ENCODE results near the gene SLC29A1. TPM values are rescaled to one million over a fixed set of nuclear protein-coding genes. Genes with fewer than 3 reads are reported as not detected.
"Not testable (repeated sequence)": the region's sequence is repeated elsewhere in the genome, so short reads cannot be mapped to it uniquely, and the experiment has no call there.

SLC29A1 gene
- total RNA-seq = 1 to 10 TPM; 1.3 to 2.3 TPM
- 1 to 10 TPM; 2.0 to 2.6 (median 2.5) TPM for polyA plus RNA-seq
- total RNA-seq = 0.49 to 89.4 (median 1.7) reads per million in 6 experiments

DNA sequence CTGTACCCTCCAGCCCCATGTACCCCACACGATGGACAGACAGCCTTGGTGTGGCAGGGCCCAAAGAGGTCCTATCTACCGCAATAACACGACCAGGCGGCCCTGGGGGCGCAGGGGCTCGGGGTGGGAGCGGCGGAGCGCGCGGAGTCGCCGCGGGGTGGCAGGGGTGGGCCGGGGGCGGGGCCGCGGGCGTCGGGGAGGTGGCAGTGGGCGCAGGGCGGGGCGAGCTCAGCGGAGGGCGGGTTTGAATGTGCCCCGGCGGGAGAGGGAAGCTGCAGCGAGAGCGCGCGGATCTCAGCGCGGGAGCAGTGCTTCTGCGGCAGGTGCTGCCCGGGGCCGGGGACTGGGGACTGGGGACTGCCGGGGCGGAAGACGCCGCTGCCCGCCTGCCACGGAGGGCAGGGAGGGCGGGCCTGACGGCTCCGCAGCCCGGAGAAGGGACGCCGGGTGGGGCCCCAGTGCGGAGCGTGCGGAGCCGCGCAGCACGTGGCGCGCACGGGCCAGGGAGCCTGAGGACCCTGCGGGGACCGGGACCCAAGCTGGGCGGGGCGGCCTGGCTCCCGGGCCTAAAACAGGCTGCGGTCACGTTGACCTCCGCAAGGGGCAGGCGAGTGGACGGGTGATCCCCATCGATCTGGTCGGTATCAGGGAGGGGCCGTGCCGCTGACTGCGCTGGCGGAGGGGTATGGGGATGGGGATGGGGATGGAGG lies at the start of gene SLC29A1:
Gene SLC29A1, plus strand, starts transcription at position 277 of the 710 bp plus-strand sequence. CDS start 3,719 bp downstream, outside the sequence.
- H3K9me3 Mint-ChIP-seq = no peaks in the 10 kb centered on the region
- DNase-seq = peak; percentile 70 to 89 (median 78)
- POLR2A ChIA-PET = interaction anchor here (0.6 to 5.4 kb wide), 5 partner anchors 11 to 45 kb away, joined by 3 to 47 read pairs (median 4); partner anchors contain the start of gene HSP90AB1
- ATAC-seq = peak; percentile 80 to 82
- H3K27me3 Mint-ChIP-seq = peaks cover 0 to 2% (median 0%) of the 10 kb centered on the region in 5 donors
- peaks cover 14 to 36% (median 33%) of the 10 kb centered on the region in 4 donors for H3K4me1 Mint-ChIP-seq
- H3K4me3 Mint-ChIP-seq = peak within 1 kb of the TSS; percentile 78 to 93 (median 85)
- no peaks in the 10 kb centered on the region for H3K36me3 Mint-ChIP-seq
- H3K27ac Mint-ChIP-seq = peak within 1 kb of the TSS in 6 of 10 donors; percentile 9 to 85 (median 58)

DNA sequence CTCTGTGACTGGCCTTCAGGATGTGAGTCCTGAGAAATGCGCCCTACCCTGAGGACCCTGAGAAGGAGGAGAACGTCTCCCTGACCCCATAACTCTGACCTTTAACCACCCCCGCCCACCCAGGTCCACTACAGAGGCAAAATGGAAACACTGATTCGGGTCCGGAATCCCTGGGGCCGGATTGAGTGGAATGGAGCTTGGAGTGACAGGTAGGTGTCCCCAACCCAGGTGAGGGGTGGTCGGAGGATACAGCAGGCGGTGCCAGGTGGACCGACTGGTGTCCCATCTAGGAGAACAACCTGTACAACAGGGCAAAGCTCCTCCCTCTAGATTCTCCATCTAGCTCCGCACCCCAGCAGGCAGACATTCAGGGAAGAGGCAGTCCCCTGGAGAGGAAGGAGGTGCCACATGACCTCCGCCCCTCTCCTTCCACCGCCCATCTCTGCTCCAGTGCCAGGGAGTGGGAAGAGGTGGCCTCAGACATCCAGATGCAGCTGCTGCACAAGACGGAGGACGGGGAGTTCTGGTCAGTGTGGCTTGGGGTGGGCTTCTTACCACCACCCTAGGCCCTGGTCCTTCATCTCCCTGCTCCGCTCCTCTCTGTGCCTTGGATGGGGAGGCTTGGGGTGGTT lies 47.1 kb upstream of the SLC29A1 start:
- Mint-ChIP-seq H3K27ac (peak overlapping the region in 6 of 10 donors; percentile 1 to 76 (median 66)), H3K9me3 (no peaks in the 10 kb centered on the region), H3K27me3 (peaks cover 0 to 3% (median 0%) of the 10 kb centered on the region in 5 donors), H3K4me1 (peaks cover 10 to 27% (median 19%) of the 10 kb centered on the region in 4 donors), H3K36me3 (no peaks in the 10 kb centered on the region), H3K4me3 (peak overlapping the region; percentile 11 to 88 (median 72))
- DNase-seq = peak in 1 of 10 donors; percentile 52
- no peak for ATAC-seq
- POLR2A ChIA-PET = no interaction called here

DNA sequence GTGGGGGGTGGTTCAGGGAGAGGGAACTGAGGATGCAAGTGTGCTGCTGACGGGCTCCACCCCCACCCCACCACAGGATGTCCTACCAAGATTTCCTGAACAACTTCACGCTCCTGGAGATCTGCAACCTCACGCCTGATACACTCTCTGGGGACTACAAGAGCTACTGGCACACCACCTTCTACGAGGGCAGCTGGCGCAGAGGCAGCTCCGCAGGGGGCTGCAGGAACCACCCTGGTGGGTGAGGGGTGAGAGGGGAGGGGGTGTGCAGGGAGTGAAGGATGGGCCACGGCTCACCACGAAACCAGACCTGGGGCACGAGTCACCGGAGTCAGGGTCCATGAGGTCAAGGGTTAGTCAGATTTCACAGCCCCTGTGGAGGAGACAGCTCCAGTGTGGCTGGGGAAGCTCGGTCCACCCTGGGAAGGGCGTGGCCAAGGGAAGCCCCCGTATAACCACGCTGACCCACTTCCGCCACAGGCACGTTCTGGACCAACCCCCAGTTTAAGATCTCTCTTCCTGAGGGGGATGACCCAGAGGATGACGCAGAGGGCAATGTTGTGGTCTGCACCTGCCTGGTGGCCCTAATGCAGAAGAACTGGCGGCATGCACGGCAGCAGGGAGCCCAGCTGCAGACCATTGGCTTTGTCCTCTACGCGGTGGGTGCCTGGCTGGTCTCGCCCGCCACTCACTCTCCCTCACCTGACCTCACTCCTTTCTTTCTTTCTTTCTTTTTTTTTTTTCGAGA lies 46.5 kb upstream of the SLC29A1 start:
- POLR2A ChIA-PET = no interaction called here
- ATAC-seq = peak; percentile 65 to 82
- H3K27ac Mint-ChIP-seq = peak overlapping the region in 8 of 10 donors; percentile 9 to 87 (median 66)
- DNase-seq = peak in 9 of 10 donors; percentile 20 to 74 (median 45)
- no peaks in the 10 kb centered on the region for H3K9me3 Mint-ChIP-seq
- peak overlapping the region; percentile 56 to 88 (median 72) for H3K4me3 Mint-ChIP-seq
- H3K36me3 Mint-ChIP-seq = no peaks in the 10 kb centered on the region
- H3K27me3 Mint-ChIP-seq = peaks cover 0 to 3% (median 0%) of the 10 kb centered on the region in 5 donors
- H3K4me1 Mint-ChIP-seq = peaks cover 10 to 25% (median 19%) of the 10 kb centered on the region in 4 donors

DNA sequence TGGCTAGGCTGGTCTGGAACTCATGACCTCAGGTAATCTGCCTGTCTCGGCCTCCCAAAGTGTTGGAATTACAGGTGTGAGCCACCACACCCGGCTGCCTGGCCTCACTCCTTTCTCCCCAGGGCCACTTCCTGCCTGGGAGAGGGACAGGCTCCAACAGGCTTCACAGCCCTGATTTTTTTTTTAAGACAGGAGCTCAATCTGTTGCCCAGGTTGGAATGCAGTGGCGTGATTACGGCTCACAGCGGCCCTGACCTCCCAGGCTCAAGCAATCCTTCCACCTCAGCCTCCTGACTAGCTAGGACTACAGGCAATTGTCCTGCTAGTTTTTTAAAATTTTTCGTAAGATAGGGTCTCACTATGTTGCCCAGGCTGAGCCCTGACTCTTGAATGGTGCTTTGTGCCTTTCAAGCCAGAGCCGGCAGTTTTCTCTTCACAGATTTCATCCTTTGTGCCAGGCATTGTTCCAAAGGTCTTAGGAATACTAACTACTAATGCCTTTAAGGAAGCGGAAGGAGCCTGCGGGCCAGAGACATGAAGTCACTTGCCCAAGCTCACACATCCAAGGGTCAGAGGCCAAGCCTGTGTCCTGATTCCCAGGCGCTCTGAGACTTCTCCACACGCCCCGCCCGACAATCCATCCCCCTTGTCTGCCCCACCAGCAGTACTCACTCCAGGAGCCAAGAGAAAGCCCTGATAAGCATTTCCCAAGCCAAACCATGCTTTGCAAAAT lies 45.5 kb upstream of the SLC29A1 start:
- Mint-ChIP-seq H3K4me3 (peak overlapping the region in 5 of 10 donors; percentile 33 to 88 (median 56)), H3K27me3 (peaks cover 0 to 2% (median 0%) of the 10 kb centered on the region in 5 donors), H3K27ac (peak overlapping the region in 7 of 10 donors; percentile 37 to 87 (median 63)), H3K4me1 (peaks cover 4 to 19% (median 16%) of the 10 kb centered on the region in 4 donors), H3K36me3 (no peaks in the 10 kb centered on the region), H3K9me3 (no peaks in the 10 kb centered on the region)
- ATAC-seq = no peak
- POLR2A ChIA-PET = no interaction called here
- DNase-seq = peak in 1 of 10 donors; percentile 21

DNA sequence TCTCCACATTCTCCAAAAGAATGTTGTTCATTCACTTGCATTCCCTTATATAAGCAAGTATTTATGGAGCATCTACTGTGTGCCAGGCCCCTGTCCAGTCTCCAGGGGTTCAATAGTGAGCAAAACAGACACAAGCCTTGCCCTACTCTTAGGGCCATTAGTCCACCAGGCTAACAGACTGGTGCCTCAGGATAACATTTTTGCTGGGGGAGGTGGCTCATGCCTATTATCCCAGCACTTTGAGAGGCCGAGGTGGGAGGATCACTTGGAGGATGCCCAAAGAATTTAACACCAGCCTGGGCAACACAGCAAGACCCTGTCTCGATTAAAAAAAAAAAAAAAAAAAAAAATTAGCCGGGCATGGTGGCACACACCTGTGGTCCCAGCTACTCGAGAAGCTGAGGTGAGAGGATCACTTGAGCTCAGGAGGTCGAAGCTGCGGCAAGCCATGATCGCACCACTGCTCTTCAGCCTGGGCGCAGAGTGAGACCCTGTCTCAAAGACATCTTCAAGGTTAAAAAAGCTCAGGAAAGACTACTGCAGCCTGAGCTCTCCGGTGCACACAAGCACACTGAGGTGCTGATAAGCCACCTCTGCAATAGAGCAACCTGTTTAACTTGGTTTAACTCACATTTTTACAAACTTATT lies 44.8 kb upstream of the SLC29A1 start:
- no peaks in the 10 kb centered on the region for H3K36me3 Mint-ChIP-seq
- H3K27ac Mint-ChIP-seq = peak overlapping the region in 5 of 10 donors; percentile 37 to 63 (median 43)
- H3K4me3 Mint-ChIP-seq = no peak overlapping the region
- H3K4me1 Mint-ChIP-seq = peaks cover 4 to 19% (median 15%) of the 10 kb centered on the region in 4 donors
- no peaks in the 10 kb centered on the region for H3K9me3 Mint-ChIP-seq
- DNase-seq = peak in 1 of 10 donors; percentile 15
- H3K27me3 Mint-ChIP-seq = peaks cover 0 to 2% (median 0%) of the 10 kb centered on the region in 5 donors
- POLR2A ChIA-PET = no interaction called here
- ATAC-seq = no peak

DNA sequence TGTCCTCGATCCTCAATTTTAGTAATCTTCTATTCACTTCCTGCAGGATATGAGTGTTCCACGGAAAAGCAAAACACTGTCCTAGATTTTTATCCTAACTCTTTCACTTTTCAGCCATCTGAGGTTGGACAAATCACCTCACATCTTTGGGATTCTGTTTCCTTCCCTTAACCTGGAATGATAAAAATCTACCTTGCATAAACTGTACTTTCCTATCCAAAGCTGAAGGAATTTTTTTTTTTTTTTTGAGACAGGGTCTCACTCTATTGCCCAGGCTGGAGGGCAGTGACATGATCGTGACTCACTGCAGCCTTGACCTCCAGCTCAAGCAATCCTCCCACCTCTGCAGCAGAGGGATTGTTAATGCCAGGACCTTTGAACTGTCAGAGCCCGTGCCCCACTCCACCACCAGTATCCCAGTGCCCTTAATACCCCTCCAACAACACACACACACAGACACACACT lies 44.3 kb upstream of the SLC29A1 start:
- H3K9me3 Mint-ChIP-seq = no peaks in the 10 kb centered on the region
- POLR2A ChIA-PET = no interaction called here
- peaks cover 4 to 19% (median 15%) of the 10 kb centered on the region in 4 donors for H3K4me1 Mint-ChIP-seq
- H3K27me3 Mint-ChIP-seq = peaks cover 0 to 2% (median 0%) of the 10 kb centered on the region in 5 donors
- H3K4me3 Mint-ChIP-seq = no peak overlapping the region
- H3K36me3 Mint-ChIP-seq = no peaks in the 10 kb centered on the region
- DNase-seq (no peak), ATAC-seq (no peak)
- peak overlapping the region in 2 of 10 donors; percentile 64 to 81 for H3K27ac Mint-ChIP-seq

DNA sequence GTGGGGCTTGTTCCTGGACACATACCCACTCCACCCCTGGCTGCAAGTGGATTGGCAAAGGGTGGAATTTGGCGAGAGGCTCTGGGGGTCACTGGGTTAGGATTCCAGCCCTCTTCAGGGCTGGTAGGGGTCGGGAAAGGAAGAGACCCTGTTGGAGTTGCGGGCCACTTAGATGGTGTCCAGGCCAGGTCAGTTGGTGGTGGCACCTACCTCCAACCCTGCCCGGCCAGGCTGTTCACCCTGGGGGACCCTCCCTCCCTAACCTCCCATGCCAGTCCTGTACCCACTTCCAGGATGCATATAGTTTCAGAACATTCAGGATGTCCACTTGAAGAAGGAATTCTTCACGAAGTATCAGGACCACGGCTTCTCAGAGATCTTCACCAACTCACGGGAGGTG lies 43.7 kb upstream of the SLC29A1 start:
- no peaks in the 10 kb centered on the region for H3K9me3 Mint-ChIP-seq
- POLR2A ChIA-PET = interaction anchor here (1.0 kb wide), 1 partner anchor 68 kb away, joined by 5 read pairs; the partner anchor contains the start of gene HSP90AB1
- H3K27me3 Mint-ChIP-seq = peaks cover 0 to 2% (median 0%) of the 10 kb centered on the region in 5 donors
- no peak for ATAC-seq
- H3K36me3 Mint-ChIP-seq = no peaks in the 10 kb centered on the region
- peaks cover 4 to 19% (median 15%) of the 10 kb centered on the region in 4 donors for H3K4me1 Mint-ChIP-seq
- no peak overlapping the region for H3K4me3 Mint-ChIP-seq
- peak in 1 of 10 donors; percentile 50 for DNase-seq
- peak overlapping the region in 2 of 10 donors; percentile 64 to 81 for H3K27ac Mint-ChIP-seq

DNA sequence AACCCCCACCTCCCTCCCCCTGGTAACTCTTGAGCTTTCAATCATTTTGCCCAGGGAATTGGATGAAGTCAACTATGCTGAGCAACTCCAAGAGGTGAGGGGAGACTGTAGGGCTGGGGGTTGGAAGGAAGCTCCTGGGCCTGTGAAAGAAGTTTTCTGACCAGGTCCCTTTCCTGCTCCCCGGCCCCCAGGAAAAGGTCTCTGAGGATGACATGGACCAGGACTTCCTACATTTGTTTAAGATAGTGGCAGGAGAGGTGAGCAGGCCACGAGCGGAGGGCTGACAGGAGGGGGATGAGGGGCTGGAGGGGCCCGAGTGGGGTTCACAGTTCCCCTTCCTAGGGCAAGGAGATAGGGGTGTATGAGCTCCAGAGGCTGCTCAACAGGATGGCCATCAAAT lies 43.0 kb upstream of the SLC29A1 start:
- no peak for ATAC-seq
- POLR2A ChIA-PET = interaction anchor here (1.0 kb wide), 1 partner anchor 67 kb away, joined by 5 read pairs; the partner anchor contains the start of gene HSP90AB1

DNA sequence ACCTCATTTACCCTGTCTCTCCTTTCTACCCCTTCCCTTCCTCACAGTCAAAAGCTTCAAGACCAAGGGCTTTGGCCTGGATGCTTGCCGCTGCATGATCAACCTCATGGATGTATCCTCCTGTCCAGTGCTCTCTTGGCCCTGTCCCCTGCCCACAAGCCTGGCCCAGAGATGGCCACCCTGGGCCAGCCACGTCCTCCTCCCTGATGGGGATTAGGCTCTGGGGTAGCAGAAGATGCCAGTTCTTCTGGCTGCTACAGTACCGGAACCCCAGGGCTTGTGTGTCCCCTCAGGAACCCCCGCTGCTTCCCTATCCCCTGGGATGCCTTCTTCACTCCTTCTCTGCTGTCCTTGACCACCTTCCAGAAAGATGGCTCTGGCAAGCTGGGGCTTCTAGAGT lies 42.5 kb upstream of the SLC29A1 start:
- POLR2A ChIA-PET = interaction anchor here (1.0 kb wide), 1 partner anchor 66 kb away, joined by 5 read pairs; the partner anchor contains the start of gene HSP90AB1
- H3K27me3 Mint-ChIP-seq = peaks cover 0 to 1% (median 0%) of the 10 kb centered on the region in 5 donors
- no peak overlapping the region for H3K4me3 Mint-ChIP-seq
- no peaks in the 10 kb centered on the region for H3K36me3 Mint-ChIP-seq
- no peaks in the 10 kb centered on the region for H3K9me3 Mint-ChIP-seq
- H3K4me1 Mint-ChIP-seq = peaks cover 9 to 25% (median 20%) of the 10 kb centered on the region in 4 donors
- peak in 1 of 10 donors; percentile 27 for DNase-seq
- no peak for ATAC-seq
- no peak overlapping the region for H3K27ac Mint-ChIP-seq

More for the DNA sequence above, 43.0 kb upstream of the SLC29A1 start:
- DNase-seq = peak in 1 of 10 donors; percentile 50
- peaks cover 0 to 2% (median 0%) of the 10 kb centered on the region in 5 donors for H3K27me3 Mint-ChIP-seq
- H3K36me3 Mint-ChIP-seq = no peaks in the 10 kb centered on the region
- H3K27ac Mint-ChIP-seq = no peak overlapping the region
- H3K4me3 Mint-ChIP-seq = no peak overlapping the region
- peaks cover 6 to 20% (median 18%) of the 10 kb centered on the region in 4 donors for H3K4me1 Mint-ChIP-seq
- H3K9me3 Mint-ChIP-seq = no peaks in the 10 kb centered on the region

DNA sequence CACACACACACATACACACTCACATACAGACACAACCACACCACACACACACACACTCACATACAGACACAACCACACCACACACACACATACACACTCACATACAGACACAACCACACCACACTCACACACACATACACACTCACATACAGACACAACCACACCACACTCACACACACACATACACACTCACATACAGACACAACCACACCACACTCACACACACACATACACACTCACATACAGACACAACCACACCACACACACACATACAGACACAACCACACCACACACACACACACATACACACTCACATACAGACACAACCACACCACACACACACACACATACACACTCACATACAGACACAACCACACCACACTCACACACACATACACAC lies 41.6 kb upstream of the SLC29A1 start:
- POLR2A ChIA-PET, H3K36me3 Mint-ChIP-seq, ATAC-seq, H3K27me3 Mint-ChIP-seq, H3K27ac Mint-ChIP-seq, H3K4me3 Mint-ChIP-seq, DNase-seq, H3K9me3 Mint-ChIP-seq: not testable (repeated sequence)
- peaks cover 11 to 24% (median 19%) of the 10 kb centered on the region in 4 donors for H3K4me1 Mint-ChIP-seq

DNA sequence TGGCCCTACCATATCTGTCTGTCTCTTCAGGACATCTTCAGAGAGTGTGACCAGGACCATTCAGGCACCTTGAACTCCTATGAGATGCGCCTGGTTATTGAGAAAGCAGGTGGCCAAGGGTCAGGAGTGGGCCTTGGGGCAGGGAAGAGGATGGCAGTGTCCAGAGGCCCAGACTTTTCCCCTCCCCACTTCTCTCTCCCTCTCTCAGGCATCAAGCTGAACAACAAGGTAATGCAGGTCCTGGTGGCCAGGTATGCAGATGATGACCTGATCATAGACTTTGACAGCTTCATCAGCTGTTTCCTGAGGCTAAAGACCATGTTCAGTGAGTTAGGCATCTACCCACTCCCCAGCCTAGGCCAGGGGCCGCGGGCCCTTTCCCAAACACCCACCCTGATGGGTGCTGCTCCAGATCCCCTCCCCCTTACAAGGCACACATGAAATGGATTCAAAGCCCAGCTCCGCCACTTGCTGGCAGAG lies 40.4 kb upstream of the SLC29A1 start:
- Mint-ChIP-seq H3K27me3 (no peaks in the 10 kb centered on the region), H3K4me1 (peaks cover 8 to 16% (median 12%) of the 10 kb centered on the region in 4 donors), H3K4me3 (no peak overlapping the region), H3K36me3 (no peaks in the 10 kb centered on the region), H3K9me3 (no peaks in the 10 kb centered on the region), H3K27ac (peak overlapping the region in 1 of 10 donors; percentile 4)
- ATAC-seq = no peak
- POLR2A ChIA-PET = no interaction called here
- no peak for DNase-seq
